Measurements from ENCODE around the gene MAPT. TPM values are rescaled to one million over a fixed set of nuclear protein-coding genes. Genes with fewer than 3 reads are reported as not detected.

The MAPT gene
- total and polyA plus RNA-seq, 2 experiments from 2014 or later, result 0.37 to 0.71 TPM

GRCh38 chr17:45958994-45959665 is 64.8 kb downstream of the MAPT start:
- Histone ChIP-seq H3K79me2 (no peaks in the 10 kb centered on the region), H3K27ac (no peak overlapping the region), H3K27me3 (no peaks in the 10 kb centered on the region), H3K9me2 (replicated peaks; ENCODE audit: insufficient read depth) (no peaks in the 10 kb centered on the region), H3K36me3 (replicated peaks; ENCODE audit: insufficient read depth, low read depth) (no peaks in the 10 kb centered on the region), H3K4me3 (no peak overlapping the region), H2AFZ (no peak overlapping the region), H3K4me2 (no peak overlapping the region), H4K20me1 (ENCODE audit: insufficient read depth, poor library complexity, severe bottlenecking) (no peaks in the 10 kb centered on the region), H3K9me3 (ENCODE audit: low read depth) (no peaks in the 10 kb centered on the region), H3K4me1 (ENCODE audit: insufficient read depth) (no peaks in the 10 kb centered on the region)
- DNase-seq (ENCODE audit: low spot score), result no peak
- TF ChIP-seq CTCF (IDR thresholded peaks at IDR 0.05; ENCODE audit: poor library complexity) (no peak), EZH2phosphoT487 (IDR thresholded peaks at IDR 0.05; ENCODE audit: low read depth, severe bottlenecking, unreplicated experiment) (no peak), EZH2 (IDR thresholded peaks at IDR 0.05; ENCODE audit: borderline replicate concordance) (no peak)
- 89% methylated on average over 9 of the region's 9 CpGs for WGBS (ENCODE audit: low lambda C conversion rate, missing lambda C conversion rate)

GRCh38 chr17:45960311-45960710 is 66.0 kb downstream of the MAPT start:
- Histone ChIP-seq H3K36me3 (replicated peaks; ENCODE audit: insufficient read depth, low read depth) (no peaks in the 10 kb centered on the region), H3K4me3 (no peak overlapping the region), H3K9me3 (ENCODE audit: low read depth) (no peaks in the 10 kb centered on the region), H3K4me2 (no peak overlapping the region), H4K20me1 (ENCODE audit: insufficient read depth, poor library complexity, severe bottlenecking) (no peaks in the 10 kb centered on the region), H3K9me2 (replicated peaks; ENCODE audit: insufficient read depth) (no peaks in the 10 kb centered on the region), H2AFZ (no peak overlapping the region), H3K79me2 (no peaks in the 10 kb centered on the region), H3K27me3 (no peaks in the 10 kb centered on the region), H3K27ac (no peak overlapping the region), H3K4me1 (ENCODE audit: insufficient read depth) (no peaks in the 10 kb centered on the region)
- DNase-seq (ENCODE audit: low spot score), result no peak
- TF ChIP-seq EZH2phosphoT487 (IDR thresholded peaks at IDR 0.05; ENCODE audit: low read depth, severe bottlenecking, unreplicated experiment) (no peak), EZH2 (IDR thresholded peaks at IDR 0.05; ENCODE audit: borderline replicate concordance) (no peak), CTCF (IDR thresholded peaks at IDR 0.05; ENCODE audit: poor library complexity) (no peak)
- 75% methylated on average over 4 of the region's 4 CpGs for WGBS (ENCODE audit: low lambda C conversion rate, missing lambda C conversion rate)

- Histone ChIP-seq H3K36me3 (replicated peaks; ENCODE audit: insufficient read depth, low read depth) (no peaks in the 10 kb centered on the region), H3K9me2 (replicated peaks; ENCODE audit: insufficient read depth) (no peaks in the 10 kb centered on the region), H3K4me3 (no peak overlapping the region), H3K27ac (no peak overlapping the region), H2AFZ (no peak overlapping the region), H3K4me1 (ENCODE audit: insufficient read depth) (no peaks in the 10 kb centered on the region), H3K79me2 (no peaks in the 10 kb centered on the region), H3K9me3 (ENCODE audit: low read depth) (no peaks in the 10 kb centered on the region), H4K20me1 (ENCODE audit: insufficient read depth, poor library complexity, severe bottlenecking) (no peaks in the 10 kb centered on the region), H3K4me2 (no peak overlapping the region), H3K27me3 (peaks cover 6% of the 10 kb centered on the region)
- WGBS (ENCODE audit: low lambda C conversion rate, missing lambda C conversion rate), result 90% methylated on average over 6 of the region's 6 CpGs
- no peak for DNase-seq (ENCODE audit: low spot score)
- TF ChIP-seq CTCF (IDR thresholded peaks at IDR 0.05; ENCODE audit: poor library complexity) (no peak), EZH2phosphoT487 (IDR thresholded peaks at IDR 0.05; ENCODE audit: low read depth, severe bottlenecking, unreplicated experiment) (no peak), EZH2 (IDR thresholded peaks at IDR 0.05; ENCODE audit: borderline replicate concordance) (no peak)
Observed at GRCh38 chr17:45961206-45961605, 66.9 kb downstream of the MAPT start.
